NB4 (cell line): ENCODE results near the gene MCAT.

Source experiments
- CTCF ChIP-seq: IDR thresholded peaks from one replicate; pipeline ENCODE4 v1.5.1; 2012; ENCODE audit warnings: low read depth, low read length
- MYC ChIP-seq: IDR thresholded peaks from 2 replicates; pipeline ENCODE4 v1.6.1; 2011; ENCODE audit warnings: low read depth, low read length
- POLR2A ChIP-seq: IDR thresholded peaks from 2 replicates; pipeline ENCODE4 v1.6.1; 2011; ENCODE audit warnings: mild to moderate bottlenecking; ENCODE audit not compliant: insufficient read length; ENCODE audit errors: extremely low read depth

- no peak for TF ChIP-seq CTCF
- no peak for TF ChIP-seq MYC
- TF ChIP-seq POLR2A, result no peak
Measured at GRCh38 chr22:43158778-43159483, 15.7 kb upstream of the MCAT start.
